GM18951 (cell line): ENCODE data around the gene FBXO31.
"Not testable (repeated sequence)": the region's sequence is repeated elsewhere in the genome, so short reads cannot be mapped to it uniquely, and the experiment has no call there.

Experiments used
- POLR2A ChIP-seq: IDR thresholded peaks from 4 replicates; pipeline ENCODE4 v1.6.1; 2011; ENCODE audit warnings: mild to moderate bottlenecking; ENCODE audit not compliant: insufficient read length, insufficient read depth; ENCODE audit errors: extremely low read depth
- in situ Hi-C: fragments of 300-500 bp; cut with MboI; formaldehyde crosslinking; loops from one replicate; pipeline ENCODE4 v1.12.0; 2022; ENCODE audit warnings: low sequenced_read_pairs, mixed read lengths, inconsistent platforms; ENCODE audit not compliant: unreplicated experiment

FBXO31 gene

DNA sequence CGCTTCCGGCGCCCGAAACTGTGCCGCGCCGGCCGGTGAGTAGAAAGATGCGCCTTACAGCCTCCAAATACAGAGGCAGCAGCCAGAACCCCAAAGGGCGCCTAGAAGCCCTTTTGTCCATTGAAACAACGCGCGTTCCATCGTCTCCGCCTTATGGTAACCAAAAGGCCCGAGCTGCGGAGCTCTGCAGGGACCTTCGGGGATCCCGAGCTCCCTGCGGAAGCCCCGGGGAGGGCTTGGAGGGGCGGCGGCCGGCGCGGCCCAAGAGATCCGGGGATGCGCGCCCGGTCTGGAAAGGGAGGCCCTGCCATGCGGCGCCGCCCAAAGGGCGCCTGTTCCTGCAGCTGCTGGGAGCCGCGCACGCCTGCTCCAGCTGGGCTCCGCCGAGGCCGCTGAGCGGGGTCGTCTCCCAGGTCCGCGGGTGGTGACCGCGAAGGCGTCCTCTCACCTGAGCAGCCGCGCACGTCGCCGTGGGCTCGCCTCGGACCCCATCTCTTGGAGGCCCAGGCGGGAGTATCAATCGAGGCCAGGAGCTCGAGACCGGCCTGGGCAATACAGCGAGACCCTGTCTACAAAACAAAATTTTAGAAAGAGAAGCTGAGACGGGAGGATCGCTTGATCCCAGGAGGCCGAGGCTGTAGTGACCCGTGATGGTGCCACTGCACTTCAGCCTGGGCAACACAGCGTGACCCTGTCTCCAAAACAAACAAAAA lies 742 bp upstream of the FBXO31 start:
- in situ Hi-C loops = no loop called here
- no peak for TF ChIP-seq POLR2A

DNA sequence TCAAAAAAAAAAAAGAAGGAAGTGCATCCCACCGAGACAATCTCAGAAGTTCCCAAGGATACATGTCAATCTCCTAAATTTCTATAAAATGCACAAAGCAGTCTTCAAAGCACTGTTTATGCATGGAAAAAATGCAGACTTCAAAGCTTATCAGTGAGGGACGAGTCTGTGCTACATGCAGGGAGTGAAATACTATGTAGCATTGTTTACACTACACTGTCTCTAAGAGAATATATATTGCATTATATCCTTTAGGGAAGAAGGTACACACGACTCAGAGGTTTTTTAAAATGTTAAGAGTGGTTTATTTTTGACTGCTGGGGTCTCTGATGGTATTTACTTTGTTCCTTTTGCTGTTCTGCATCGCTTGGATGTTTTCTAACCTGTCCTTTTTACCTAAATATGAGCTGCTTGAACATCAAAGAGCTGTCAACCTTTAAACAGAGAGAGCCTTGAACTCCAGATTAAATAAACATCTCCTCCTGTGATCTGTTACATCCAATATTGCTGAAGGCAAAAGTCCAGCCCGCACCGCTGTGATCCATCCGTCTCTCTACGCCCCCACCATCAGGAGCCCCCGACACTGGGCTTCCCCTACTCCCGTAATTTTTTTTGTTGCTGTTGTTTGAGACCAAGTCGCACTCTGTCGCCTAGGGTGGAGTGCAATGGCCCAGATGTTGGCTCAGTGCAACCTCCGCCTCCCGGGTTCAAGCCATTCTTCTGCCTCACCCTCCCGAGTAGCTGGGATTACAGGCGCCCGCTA lies 1.4 kb downstream of the FBXO31 start:
- in situ Hi-C loops = no loop called here
- TF ChIP-seq POLR2A = no peak

DNA sequence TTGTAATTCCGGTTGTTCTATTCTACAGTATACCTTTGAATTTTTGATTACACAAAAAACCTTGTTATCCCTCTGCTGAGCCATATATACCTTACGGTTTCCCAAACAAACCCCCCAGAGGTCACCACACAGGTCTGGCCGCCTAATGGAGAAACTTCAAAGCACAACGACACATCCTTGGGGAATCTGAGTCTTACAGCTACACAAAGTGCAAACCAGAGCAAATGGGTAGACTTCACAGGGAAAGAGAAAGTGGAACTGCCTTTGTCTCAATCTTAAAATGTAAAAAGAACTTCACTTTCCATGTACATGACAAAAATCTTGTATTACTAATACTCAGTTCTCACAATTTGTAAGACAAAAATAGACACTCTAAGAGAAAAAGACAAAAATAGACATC lies 2.7 kb downstream of the FBXO31 start:
- in situ Hi-C loops = no loop called here
- TF ChIP-seq POLR2A = no peak

DNA sequence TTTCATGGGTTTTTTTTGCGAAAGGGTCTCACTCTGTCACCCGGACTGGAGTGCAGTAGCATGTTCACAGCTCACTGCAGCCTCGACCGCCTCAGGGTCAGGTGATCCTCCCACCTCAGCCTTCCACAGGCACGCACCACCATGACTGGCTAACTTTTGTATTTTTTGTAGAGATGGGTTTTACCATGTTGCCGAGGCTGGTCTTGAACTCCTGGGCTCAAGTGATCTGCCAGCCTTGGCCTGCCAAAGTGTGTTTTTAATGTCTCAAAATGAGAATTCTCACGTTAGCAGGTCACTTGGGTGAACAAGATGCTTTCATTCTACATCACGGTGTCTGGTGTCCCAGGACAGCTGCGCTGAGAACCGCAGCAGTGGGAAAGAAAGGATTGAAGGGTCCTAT lies 3.2 kb downstream of the FBXO31 start:
- TF ChIP-seq POLR2A = no peak
- in situ Hi-C loops = no loop called here

DNA sequence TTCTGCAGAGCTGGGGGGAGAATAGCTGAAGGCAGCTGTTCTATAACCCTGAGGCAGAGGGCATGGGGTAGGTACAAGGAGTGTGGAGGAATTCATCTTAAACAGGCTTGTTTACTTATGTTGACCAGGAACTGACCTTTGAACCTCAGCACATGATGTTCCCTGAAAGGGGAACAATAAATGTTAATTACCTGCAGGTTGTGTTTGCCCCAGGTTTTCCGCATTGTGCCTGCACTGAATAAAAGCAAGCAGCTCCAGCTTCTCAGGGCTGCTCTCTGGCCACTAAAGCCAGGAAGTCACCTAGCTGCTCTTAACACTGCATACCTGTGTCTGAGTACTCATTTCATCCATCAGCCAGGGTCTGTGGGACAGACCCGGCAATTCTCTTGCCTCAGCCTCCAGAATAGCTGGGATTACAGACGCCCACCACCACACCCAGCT lies 4.2 kb downstream of the FBXO31 start:
- in situ Hi-C loops = not testable (repeated sequence)

DNA sequence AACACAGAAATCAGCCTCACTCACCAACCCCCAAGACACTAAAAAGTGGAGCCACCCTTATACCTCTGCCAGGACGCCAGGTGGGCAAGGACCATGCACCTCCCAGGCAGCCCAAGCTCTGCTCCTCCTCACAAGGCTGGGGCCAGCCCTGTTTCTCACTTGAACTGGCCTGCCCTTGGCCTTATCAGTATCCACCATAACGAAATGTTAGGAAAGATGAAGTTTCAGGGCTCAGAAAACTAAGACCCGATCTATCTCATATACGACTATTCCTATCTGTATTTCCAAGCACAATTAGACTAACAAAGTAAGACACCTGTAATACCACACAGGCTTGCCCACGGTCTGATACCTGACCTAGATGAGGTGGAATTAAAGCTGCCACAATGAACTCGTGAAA lies 6.9 kb downstream of the FBXO31 start:
- TF ChIP-seq POLR2A = no peak
- in situ Hi-C loops = no loop called here

DNA sequence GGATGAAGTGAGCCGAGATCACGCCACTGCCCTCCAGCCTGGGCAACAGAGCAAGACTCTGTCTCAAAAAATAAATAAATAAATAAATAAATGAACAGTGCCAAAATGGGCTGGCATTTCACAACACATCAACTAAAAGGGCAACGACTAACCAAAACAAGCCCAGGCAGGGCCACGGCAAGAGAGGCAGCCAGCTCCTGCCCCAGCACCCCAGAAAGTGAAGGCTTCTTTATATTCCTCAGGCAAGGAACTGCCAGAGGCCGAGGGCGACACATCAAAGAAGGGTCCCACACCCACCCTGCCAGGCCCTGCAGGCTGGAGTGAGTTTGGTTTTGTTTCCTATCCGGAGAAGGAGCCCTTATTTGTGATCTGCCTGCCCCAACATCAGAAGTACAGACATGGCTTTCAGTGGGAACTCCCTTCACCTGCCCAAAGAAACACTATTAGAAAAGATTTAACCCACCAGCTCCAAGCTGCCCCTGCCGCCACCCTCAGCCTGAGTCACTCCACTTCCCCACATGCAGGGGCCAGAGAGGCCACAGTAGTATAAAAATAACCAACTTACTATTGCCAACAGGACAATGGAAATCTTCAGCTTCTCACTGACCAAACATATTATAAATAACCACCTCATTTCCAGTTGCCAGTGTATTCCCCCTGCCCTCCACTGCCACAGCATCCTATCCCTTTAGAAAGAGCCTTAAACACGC lies 8.0 kb downstream of the FBXO31 start:
- in situ Hi-C loops = no loop called here

DNA sequence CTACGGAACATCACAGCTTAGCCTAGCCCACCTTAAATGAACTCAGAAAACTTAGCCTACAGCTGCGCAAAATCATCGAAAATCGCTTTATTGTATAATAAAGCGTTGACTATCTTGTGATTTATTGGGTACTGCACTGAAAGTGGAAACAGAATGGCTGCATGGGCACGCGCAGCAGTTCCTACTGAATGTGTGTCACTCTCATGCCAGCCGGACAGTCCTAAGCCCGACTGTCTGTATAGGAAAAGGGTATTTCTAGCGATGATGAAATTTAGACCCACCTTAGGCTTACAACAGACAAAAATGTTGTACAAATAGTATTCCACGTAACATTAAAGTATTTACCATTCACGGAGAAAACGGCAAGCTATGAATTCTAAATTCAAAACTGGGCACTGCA lies 9.3 kb downstream of the FBXO31 start:
- no peak for TF ChIP-seq POLR2A

More for the DNA sequence above, 8.0 kb downstream of the FBXO31 start:
- TF ChIP-seq POLR2A = no peak

DNA sequence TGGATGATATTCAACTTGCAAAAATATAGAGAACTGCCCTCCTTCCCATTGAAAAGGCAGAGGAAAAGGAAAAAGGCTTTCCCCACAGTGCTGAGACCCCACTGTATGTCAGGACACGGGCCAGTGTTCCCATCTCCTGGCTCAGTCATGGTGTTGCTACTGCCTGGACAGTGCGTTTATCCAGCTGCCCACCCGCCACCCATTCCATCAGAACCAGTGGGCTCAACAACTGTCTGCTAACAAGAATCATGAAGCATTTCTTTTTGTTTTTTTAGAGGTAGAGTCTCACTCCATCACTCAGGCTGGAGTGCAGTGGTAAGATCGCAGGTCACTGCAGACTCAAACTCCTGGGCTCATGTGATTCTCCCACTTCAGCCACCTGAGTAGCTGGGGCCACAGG lies 11.3 kb downstream of the FBXO31 start:
- in situ Hi-C loops = no loop called here
- no peak for TF ChIP-seq POLR2A

More for the DNA sequence above, 9.3 kb downstream of the FBXO31 start:
- in situ Hi-C loops = no loop called here

DNA sequence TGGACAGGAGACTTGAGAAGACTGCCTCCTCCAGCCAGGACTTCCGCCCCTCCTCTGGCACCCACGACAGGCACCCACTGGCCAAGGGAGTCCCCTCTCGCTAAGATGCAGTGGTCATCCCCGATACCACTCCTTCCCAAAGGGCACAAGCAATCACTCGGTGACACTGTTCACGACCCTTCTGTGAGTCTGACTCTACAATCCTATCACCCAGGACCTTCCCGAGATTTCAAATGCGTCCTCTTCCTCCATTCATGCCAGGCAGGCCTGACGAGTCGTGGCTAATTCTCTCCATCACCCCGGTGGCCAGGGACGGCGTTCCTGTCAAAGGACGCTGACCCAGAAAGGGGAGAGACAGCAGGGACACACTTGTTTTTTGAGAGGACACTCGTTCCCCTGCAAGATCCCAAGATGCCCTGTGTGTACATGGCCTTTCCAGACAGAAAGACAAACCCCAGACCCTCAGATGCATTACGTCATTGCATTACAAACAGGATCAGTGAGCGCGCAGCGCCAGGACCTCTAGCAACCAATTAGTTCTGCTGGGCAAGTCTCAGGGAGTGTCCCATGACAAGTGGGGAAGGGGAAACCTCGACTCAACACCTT lies 12.2 kb downstream of the FBXO31 start:
- no peak for TF ChIP-seq POLR2A
- in situ Hi-C loops = no loop called here

DNA sequence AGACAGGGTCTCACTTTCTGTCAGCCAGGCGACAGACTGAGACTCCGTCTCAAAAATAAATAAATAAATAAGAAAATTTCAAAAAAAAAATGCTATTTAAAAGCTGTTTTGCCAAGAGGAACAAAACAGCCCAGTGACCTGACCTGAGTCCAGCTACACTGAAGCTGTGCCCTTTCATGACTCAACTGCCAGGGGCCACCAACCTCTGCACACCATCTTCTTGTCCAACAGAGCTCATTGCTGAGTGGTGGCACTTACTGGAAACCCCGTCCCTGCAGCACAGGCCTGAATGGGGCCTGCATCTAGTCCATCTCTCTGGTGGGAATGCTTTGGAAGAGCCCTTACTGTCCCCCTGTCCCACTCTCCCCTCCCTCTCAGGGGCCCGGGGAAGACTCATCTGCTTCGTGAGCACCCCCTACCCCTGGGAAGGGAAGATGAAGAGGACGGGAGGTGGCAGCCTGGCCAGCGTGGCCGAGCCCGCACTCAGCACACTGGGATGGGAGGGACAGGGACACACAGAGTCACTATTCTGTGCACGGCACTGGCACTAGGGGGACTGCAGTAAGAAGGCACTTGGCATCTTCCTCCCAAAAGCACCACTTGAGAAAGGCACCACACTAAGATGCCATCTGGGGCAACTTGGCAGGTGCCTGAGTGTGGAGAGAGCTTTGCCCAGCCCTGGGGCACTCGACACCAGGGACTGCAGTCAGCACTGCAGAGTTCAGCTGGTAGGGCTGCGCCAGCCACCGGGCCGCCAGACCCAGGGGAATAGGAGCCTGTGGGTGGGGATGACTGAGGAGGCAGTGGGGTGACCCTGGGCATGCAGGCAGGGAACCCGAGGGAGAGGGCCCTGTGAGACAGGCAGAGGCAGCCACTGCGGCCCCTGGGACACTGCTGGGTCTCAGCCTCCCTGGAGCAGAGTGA lies 13.5 kb downstream of the FBXO31 start:
- in situ Hi-C loops = no loop called here

DNA sequence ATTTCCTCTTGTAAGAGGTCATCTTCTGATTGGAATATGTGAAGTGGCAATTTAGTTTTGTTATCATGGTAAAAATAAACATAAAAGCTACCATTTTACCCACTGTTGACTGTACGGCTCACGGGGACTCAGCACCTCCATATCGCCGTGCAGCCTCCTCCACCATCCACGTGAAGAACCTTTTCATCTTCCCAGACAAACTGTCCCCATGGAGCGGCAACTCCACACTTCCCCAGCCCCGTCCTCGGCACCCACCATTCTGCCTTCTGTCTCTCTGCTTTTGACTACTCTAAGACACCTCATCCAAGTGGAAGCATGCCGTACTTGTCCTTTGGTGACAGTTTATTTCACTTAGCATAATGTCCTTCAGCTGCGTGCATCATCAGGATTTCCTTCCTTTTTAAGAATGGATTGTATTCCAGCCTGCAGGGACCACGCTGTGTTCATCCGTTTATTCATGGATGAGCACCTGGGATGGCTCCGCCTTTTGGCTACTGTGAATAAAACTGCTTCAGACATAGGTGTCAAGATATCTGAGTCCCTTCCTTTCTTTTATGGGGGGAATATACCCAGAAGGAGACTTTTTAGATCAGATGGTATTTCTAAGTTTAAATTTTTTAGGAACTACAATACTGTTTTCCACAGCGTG lies 14.3 kb downstream of the FBXO31 start:
- no peak for TF ChIP-seq POLR2A
- in situ Hi-C loops = no loop called here

More for the DNA sequence above, 13.5 kb downstream of the FBXO31 start:
- TF ChIP-seq POLR2A = no peak
